Panc1 (cell line): Measurements from ENCODE around the gene LHFPL2.

Experiments
- POLR2AphosphoS5 ChIP-seq: IDR thresholded peaks from 2 replicates; pipeline ENCODE4 v1.6.1; 2012; ENCODE audit warnings: mild to moderate bottlenecking, low read depth, low read length, moderate library complexity
- TF ChIP-seq, protein P1 (sequence below): fragments of 450-650 bp; IDR thresholded peaks from 2 replicates; pipeline ENCODE4 v1.5.1; 2017; ENCODE audit warnings: mild to moderate bottlenecking
- TF ChIP-seq, protein P2 (sequence below), 2 experiments: IDR thresholded peaks; 2 replicates each; pipeline ENCODE4 v1.6.1; 2011 to 2012; ENCODE audit warnings: low read depth in 2 of 2, control low read depth in 1 of 2, low read length in 1 of 2, mild to moderate bottlenecking in 1 of 2, moderate library complexity in 1 of 2; ENCODE audit not compliant: insufficient read depth in 1 of 2

DNA sequence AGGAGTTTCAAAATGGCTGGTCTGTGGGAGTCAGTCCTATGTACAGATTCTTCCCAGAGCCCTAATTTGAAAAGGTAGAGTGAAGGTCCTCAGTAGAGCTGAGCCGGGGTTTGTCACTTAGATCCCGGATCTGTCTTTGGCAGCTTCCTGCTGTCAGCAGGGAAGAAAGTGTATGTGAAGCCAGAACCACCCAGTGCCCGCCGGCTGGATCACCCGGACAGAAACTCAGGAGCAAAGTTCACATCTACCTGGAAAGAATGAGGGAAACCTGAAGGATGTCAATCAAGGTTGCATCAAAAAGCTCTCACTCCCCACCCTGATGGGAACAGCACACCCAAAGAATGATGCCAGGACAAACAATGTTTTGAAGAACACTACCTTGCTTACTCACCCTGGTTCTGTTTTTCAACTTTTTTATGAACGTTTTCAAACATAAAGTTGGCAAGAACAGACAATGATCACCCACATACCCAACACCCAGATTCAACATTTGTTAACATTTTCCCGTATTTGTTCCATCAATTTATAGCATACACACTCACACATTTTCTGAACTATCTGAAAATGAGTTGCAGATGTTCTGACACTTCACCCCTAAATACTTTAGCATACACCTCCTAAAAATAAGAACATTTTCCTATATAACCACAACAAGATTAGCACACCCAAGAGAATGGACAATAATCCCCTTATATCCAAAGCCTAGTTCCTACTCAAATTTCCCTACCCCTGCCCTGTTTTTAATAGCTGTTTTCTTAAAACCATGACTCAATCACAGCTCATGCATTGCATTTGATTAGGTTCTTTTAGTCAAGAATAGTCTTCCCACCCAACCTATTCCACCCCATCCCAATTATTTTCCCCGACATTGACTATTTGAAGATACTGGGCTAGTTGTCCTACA is 133.9 kb downstream of the LHFPL2 start:
- TF ChIP-seq, protein P1, sequence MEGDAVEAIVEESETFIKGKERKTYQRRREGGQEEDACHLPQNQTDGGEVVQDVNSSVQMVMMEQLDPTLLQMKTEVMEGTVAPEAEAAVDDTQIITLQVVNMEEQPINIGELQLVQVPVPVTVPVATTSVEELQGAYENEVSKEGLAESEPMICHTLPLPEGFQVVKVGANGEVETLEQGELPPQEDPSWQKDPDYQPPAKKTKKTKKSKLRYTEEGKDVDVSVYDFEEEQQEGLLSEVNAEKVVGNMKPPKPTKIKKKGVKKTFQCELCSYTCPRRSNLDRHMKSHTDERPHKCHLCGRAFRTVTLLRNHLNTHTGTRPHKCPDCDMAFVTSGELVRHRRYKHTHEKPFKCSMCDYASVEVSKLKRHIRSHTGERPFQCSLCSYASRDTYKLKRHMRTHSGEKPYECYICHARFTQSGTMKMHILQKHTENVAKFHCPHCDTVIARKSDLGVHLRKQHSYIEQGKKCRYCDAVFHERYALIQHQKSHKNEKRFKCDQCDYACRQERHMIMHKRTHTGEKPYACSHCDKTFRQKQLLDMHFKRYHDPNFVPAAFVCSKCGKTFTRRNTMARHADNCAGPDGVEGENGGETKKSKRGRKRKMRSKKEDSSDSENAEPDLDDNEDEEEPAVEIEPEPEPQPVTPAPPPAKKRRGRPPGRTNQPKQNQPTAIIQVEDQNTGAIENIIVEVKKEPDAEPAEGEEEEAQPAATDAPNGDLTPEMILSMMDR: no peak
- TF ChIP-seq POLR2AphosphoS5: no peak
- TF ChIP-seq, protein P2, sequence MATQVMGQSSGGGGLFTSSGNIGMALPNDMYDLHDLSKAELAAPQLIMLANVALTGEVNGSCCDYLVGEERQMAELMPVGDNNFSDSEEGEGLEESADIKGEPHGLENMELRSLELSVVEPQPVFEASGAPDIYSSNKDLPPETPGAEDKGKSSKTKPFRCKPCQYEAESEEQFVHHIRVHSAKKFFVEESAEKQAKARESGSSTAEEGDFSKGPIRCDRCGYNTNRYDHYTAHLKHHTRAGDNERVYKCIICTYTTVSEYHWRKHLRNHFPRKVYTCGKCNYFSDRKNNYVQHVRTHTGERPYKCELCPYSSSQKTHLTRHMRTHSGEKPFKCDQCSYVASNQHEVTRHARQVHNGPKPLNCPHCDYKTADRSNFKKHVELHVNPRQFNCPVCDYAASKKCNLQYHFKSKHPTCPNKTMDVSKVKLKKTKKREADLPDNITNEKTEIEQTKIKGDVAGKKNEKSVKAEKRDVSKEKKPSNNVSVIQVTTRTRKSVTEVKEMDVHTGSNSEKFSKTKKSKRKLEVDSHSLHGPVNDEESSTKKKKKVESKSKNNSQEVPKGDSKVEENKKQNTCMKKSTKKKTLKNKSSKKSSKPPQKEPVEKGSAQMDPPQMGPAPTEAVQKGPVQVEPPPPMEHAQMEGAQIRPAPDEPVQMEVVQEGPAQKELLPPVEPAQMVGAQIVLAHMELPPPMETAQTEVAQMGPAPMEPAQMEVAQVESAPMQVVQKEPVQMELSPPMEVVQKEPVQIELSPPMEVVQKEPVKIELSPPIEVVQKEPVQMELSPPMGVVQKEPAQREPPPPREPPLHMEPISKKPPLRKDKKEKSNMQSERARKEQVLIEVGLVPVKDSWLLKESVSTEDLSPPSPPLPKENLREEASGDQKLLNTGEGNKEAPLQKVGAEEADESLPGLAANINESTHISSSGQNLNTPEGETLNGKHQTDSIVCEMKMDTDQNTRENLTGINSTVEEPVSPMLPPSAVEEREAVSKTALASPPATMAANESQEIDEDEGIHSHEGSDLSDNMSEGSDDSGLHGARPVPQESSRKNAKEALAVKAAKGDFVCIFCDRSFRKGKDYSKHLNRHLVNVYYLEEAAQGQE (IDR thresholded peaks at IDR 0.05; ENCODE audit: insufficient read depth in 1 of 2, low read depth in 2 of 2, low read length in 1 of 2): no peak
